H1 (cell line): ENCODE data around the gene RBM27. TPM values are rescaled to one million over a fixed set of nuclear protein-coding genes. Genes with fewer than 3 reads are reported as not detected.

Source experiments
- CTCF ChIA-PET: fragments of 300-600 bp; sonication (Branson Sonifier 250); formaldehyde crosslinking; loops from one replicate; lab custom pipeline; 2021; ENCODE audit not compliant: partially characterized antibody; lab: Charles Lee
- POLR2A ChIA-PET: fragments of 300-600 bp; sonication (Branson Sonifier 250); formaldehyde crosslinking; loops from one replicate; lab custom pipeline; 2021; ENCODE audit warnings: inconsistent platforms; ENCODE audit not compliant: partially characterized antibody; lab: Charles Lee
- DNase-seq, 2 experiments: peaks; one replicate each; pipeline versions ENCODE4 v3.0.0 to v3.0.0-alpha.2; 2010 to 2022; ENCODE audit warnings: low spot score in 2 of 2, low read depth in 1 of 2, mixed read lengths in 1 of 2
- FAIRE-seq: peaks from 2 replicates; lab custom pipeline; 2011; peaks lifted over from hg19 to GRCh38; lab: Jason Lieb, UNC
- H2AFZ ChIP-seq: 2 replicates; pipeline ENCODE4 v1.8.1; 2012; ENCODE audit warnings: low read length, inconsistent platforms
- H2AK5ac ChIP-seq: 2 replicates; pipeline ENCODE4 v1.6.1; 2013; ENCODE audit warnings: low read depth, low read length
- H2BK120ac ChIP-seq: replicated peaks from 2 replicates; pipeline ENCODE3; 2013; ENCODE audit warnings: low read depth, low read length, inconsistent platforms
- H2BK12ac ChIP-seq: 2 replicates; pipeline ENCODE4 v1.6.1; 2013; ENCODE audit warnings: low read depth, low read length
- H2BK15ac ChIP-seq: 2 replicates; pipeline ENCODE4 v1.6.1; 2013; ENCODE audit warnings: low read length
- H2BK20ac ChIP-seq: 2 replicates; pipeline ENCODE4 v1.6.1; 2013; ENCODE audit warnings: low read length
- H2BK5ac ChIP-seq: 2 replicates; pipeline ENCODE4 v1.6.1; 2013; ENCODE audit warnings: low read depth, low read length
- H3K14ac ChIP-seq: 2 replicates; pipeline ENCODE4 v1.6.1; 2013; ENCODE audit warnings: inconsistent platforms; ENCODE audit not compliant: insufficient read length
- H3K18ac ChIP-seq: 2 replicates; pipeline ENCODE4 v1.6.1; 2013; ENCODE audit warnings: low read length; ENCODE audit errors: extremely low read depth
- H3K23ac ChIP-seq: 2 replicates; pipeline ENCODE4 v1.6.1; 2013; ENCODE audit warnings: inconsistent platforms; ENCODE audit not compliant: insufficient read length
- H3K23me2 ChIP-seq: 2 replicates; pipeline ENCODE4 v1.6.1; 2013; ENCODE audit warnings: low read depth, low read length
- H3K27ac ChIP-seq: 2 replicates; pipeline ENCODE4 v1.6.1; 2011; ENCODE audit warnings: low read depth, low read length, inconsistent platforms
- H3K27me3 ChIP-seq, 4 experiments: replicated peaks in 1 of 4; 1 replicate in 1 of 4; 2 replicates in 3 of 4; pipeline versions ENCODE4 v1.6.1 to v1.8.1; 2011 to 2013; ENCODE audit warnings: low read length in 3 of 4, mild to moderate bottlenecking in 3 of 4, inconsistent platforms in 2 of 4, mixed read lengths in 2 of 4, moderate library complexity in 1 of 4; ENCODE audit not compliant: control insufficient read depth in 3 of 4, insufficient read depth in 3 of 4; ENCODE audit errors: extremely low read depth in 1 of 4
- H3K36me3 ChIP-seq, 4 experiments: 2 replicates each; pipeline versions ENCODE4 v1.6.1 to v1.8.1; 2011 to 2013; ENCODE audit warnings: mild to moderate bottlenecking in 4 of 4, low read length in 3 of 4, moderate library complexity in 2 of 4, control low read depth in 1 of 4, inconsistent platforms in 1 of 4; ENCODE audit not compliant: insufficient read depth in 4 of 4, control insufficient read depth in 2 of 4
- H3K4ac ChIP-seq: replicated peaks from 2 replicates; pipeline ENCODE3; 2013; ENCODE audit warnings: low read length, low read depth, mixed read lengths, inconsistent platforms; ENCODE audit not compliant: insufficient read length
- H3K4me1 ChIP-seq, 4 experiments: replicated peaks in 1 of 4; 1 replicate in 1 of 4; 2 replicates in 3 of 4; pipeline versions ENCODE4 v1.6.1 to v1.8.1; 2011 to 2013; ENCODE audit warnings: low read length in 3 of 4, inconsistent platforms in 2 of 4, mixed read lengths in 1 of 4; ENCODE audit not compliant: insufficient read depth in 4 of 4, control insufficient read depth in 3 of 4
- H3K4me2 ChIP-seq, 2 experiments: 2 replicates each; pipeline versions ENCODE4 v1.6.1 to v1.8.1; 2011 to 2013; ENCODE audit warnings: low read depth in 2 of 2, low read length in 2 of 2, control low read depth in 1 of 2, inconsistent platforms in 1 of 2, mild to moderate bottlenecking in 1 of 2; ENCODE audit not compliant: insufficient read depth in 1 of 2
- H3K4me3 ChIP-seq, 4 experiments: fragments of 200-600, 300-600 bp in 1 of 4; sonication (generic), shearing (Covaris generic), sonication (Bioruptor Twin) in 1 of 4; 2 replicates each; pipeline versions ENCODE4 v1.5.1 to v1.8.1; 2011 to 2016; ENCODE audit warnings: low read length in 4 of 4, low read depth in 3 of 4, control low read depth in 2 of 4, inconsistent platforms in 2 of 4, mild to moderate bottlenecking in 2 of 4, mixed read lengths in 1 of 4, moderate library complexity in 1 of 4; ENCODE audit not compliant: insufficient read depth in 2 of 4; ENCODE audit errors: extremely low read depth in 1 of 4
- H3K56ac ChIP-seq: replicated peaks from 2 replicates; pipeline ENCODE3; 2013; ENCODE audit warnings: low read depth, mild to moderate bottlenecking, mixed read lengths, low read length, inconsistent platforms; ENCODE audit not compliant: insufficient read length
- H3K79me1 ChIP-seq: 2 replicates; pipeline ENCODE4 v1.6.1; 2013; ENCODE audit warnings: low read depth, low read length, control low read depth
- H3K79me2 ChIP-seq, 2 experiments: 2 replicates each; pipeline versions ENCODE4 v1.6.1 to v1.8.1; 2012 to 2013; ENCODE audit warnings: low read length in 2 of 2, mild to moderate bottlenecking in 2 of 2, inconsistent platforms in 1 of 2; ENCODE audit not compliant: insufficient read depth in 2 of 2, control insufficient read depth in 1 of 2
- H3K9ac ChIP-seq, 4 experiments: replicated peaks in 1 of 4; 1 replicate in 1 of 4; 2 replicates in 3 of 4; pipeline versions ENCODE4 v1.6.1 to v1.8.1; 2011 to 2013; ENCODE audit warnings: low read depth in 3 of 4, low read length in 3 of 4, control low read depth in 2 of 4, mild to moderate bottlenecking in 2 of 4, moderate library complexity in 2 of 4, inconsistent platforms in 1 of 4; ENCODE audit errors: extremely low read depth in 1 of 4
- H3K9me3 ChIP-seq, 2 experiments: 2 replicates each; pipeline versions ENCODE4 v1.6.1 to v1.8.1; 2012 to 2013; ENCODE audit warnings: mild to moderate bottlenecking in 2 of 2, moderate library complexity in 2 of 2, control low read depth in 1 of 2, inconsistent platforms in 1 of 2, low read depth in 1 of 2, low read length in 1 of 2, mixed read lengths in 1 of 2; ENCODE audit not compliant: insufficient read depth in 2 of 2
- H4K20me1 ChIP-seq, 2 experiments: replicated peaks in 1 of 2; 2 replicates each; pipeline versions ENCODE3 to v1.8.1; 2011 to 2013; ENCODE audit warnings: inconsistent platforms in 2 of 2, low read length in 2 of 2, mild to moderate bottlenecking in 1 of 2; ENCODE audit not compliant: insufficient read depth in 2 of 2, control insufficient read depth in 1 of 2
- H4K5ac ChIP-seq: 2 replicates; pipeline ENCODE4 v1.6.1; 2013; ENCODE audit warnings: low read length, low read depth, mixed read lengths, inconsistent platforms; ENCODE audit not compliant: insufficient read length
- H4K8ac ChIP-seq: 2 replicates; pipeline ENCODE4 v1.8.0; 2013; ENCODE audit warnings: mild to moderate bottlenecking, moderate library complexity, low read length, inconsistent platforms; ENCODE audit not compliant: insufficient read depth; ENCODE audit errors: extremely low read depth
- H4K91ac ChIP-seq: replicated peaks from 2 replicates; pipeline ENCODE3; 2013; ENCODE audit warnings: low read length, mixed read lengths, inconsistent platforms; ENCODE audit not compliant: insufficient read length
- CHD1 ChIP-seq: IDR thresholded peaks from 2 replicates; pipeline ENCODE4 v1.6.1; 2012; ENCODE audit warnings: low read depth, low read length, improper control_type of control experiment
- HDAC2 ChIP-seq, 2 experiments: fragments of 300-600 bp in 1 of 2; sonication (generic) in 1 of 2; IDR thresholded peaks; 2 replicates each; pipeline ENCODE4 v1.6.1; 2011 to 2012; ENCODE audit warnings: low read depth in 2 of 2, low read length in 2 of 2, mild to moderate bottlenecking in 2 of 2, moderate library complexity in 2 of 2, borderline replicate concordance in 1 of 2, inconsistent platforms in 1 of 2
- WGBS, 2 experiments: shearing (Covaris generic) in 1 of 2; methylation state at CpG; one replicate each; pipeline versions ENCODE4 v1.1.6 to v1.1.7; 2013 to 2015; ENCODE audit warnings: low lambda C conversion rate in 2 of 2, mixed read lengths in 2 of 2, inconsistent platforms in 1 of 2, low coverage in 1 of 2, missing lambda C conversion rate in 1 of 2; ENCODE audit not compliant: insufficient replicate concordance in 2 of 2, insufficient coverage in 1 of 2, insufficient read length in 1 of 2; ENCODE audit errors: extremely low coverage in 1 of 2, missing lambda C conversion rate in 1 of 2; 5-methylcytosine and 5-hydroxymethylcytosine counted together
- polyA plus RNA-seq, 7 experiments: library from polyadenylated mRNA; depleted of rRNA in 3 of 7; stranded (reverse) in 5 of 7; unstranded in 2 of 7; fragments of >200 nt in 5 of 7; fragments of 200-250 nt in 2 of 7; gene quantifications; 1 replicate in 5 of 7; 2 replicates in 1 of 7; 4 replicates in 1 of 7; pipeline versions ENCODE4 v1.2.1 to v1.2.3, GENCODE V29; 2011 to 2013; ENCODE audit warnings: missing spikeins in 2 of 7, mixed read lengths in 2 of 7
- total RNA-seq: library from RNA; stranded (reverse); fragmentation: NEBNext Ultra II Directional; extraction: Animal tissue kit (Norgen Biotek cat#: 25700); gene quantifications from 2 replicates; pipeline ENCODE4 v1.2.1, GENCODE V29; 2021

RBM27 gene
- total and polyA plus RNA-seq, 2 of the 8 experiments (the other 6 are each of a cell fraction or from before 2014, with no cell fraction given) = 13.1 to 42.9 TPM

GRCh38 chr5:146205499-146206202 is 2.2 kb downstream of the RBM27 start:
- Histone ChIP-seq H3K23me2 (peaks cover 7% of the 10 kb centered on the region), H3K9me3 (no peaks in the 10 kb centered on the region), H3K14ac (no peak overlapping the region), H3K56ac (no peak overlapping the region), H3K4me2 (peak overlapping the region; percentile 46 to 66; a peak in 3 of 4 replicates), H4K91ac (no peak overlapping the region), H3K27ac (no peak overlapping the region), H3K79me2 (peaks cover 21 to 65% of the 10 kb centered on the region in 2 experiments), H4K20me1 (peaks cover 3 to 6% of the 10 kb centered on the region in 2 experiments), H2BK12ac (no peak overlapping the region), H2BK120ac (no peak overlapping the region), H2BK20ac (no peak overlapping the region), H3K4me1 (peaks cover 0 to 3% (median 0%) of the 10 kb centered on the region in 4 experiments; a peak in 2 of 7 replicates), H3K27me3 (no peaks in the 10 kb centered on the region), H2AK5ac (no peak overlapping the region), H2BK15ac (no peak overlapping the region), H3K4ac (no peak overlapping the region), H3K36me3 (no peaks in the 10 kb centered on the region), H2BK5ac (no peak overlapping the region), H3K23ac (no peak overlapping the region), H3K4me3 (peak overlapping the region in 2 of 4 experiments; percentile 15 to 90; a peak in 3 of 8 replicates), H4K5ac (no peak overlapping the region), H2AFZ (no peak overlapping the region), H3K79me1 (no peaks in the 10 kb centered on the region), H3K9ac (no peak overlapping the region), H4K8ac (no peak overlapping the region), H3K18ac (no peak overlapping the region)
- ChIA-PET CTCF (interaction anchor here (0.5 kb wide), 1 partner anchor 305 kb away, joined by 4 read pairs; no protein-coding TSS in a partner anchor), POLR2A (interaction anchor here (1.1 to 1.3 kb wide), 3 partner anchors 22 to 32 kb away, joined by 4 read pairs; no protein-coding TSS in a partner anchor)
- TF ChIP-seq CHD1 (no peak), HDAC2 (IDR thresholded peaks at IDR 0.05; ENCODE audit: borderline replicate concordance in 1 of 2, low read depth in 2 of 2, low read length in 2 of 2) (no peak)
- FAIRE-seq (no peak), DNase-seq (no peak)
- 90% methylated on average over 11 of the region's 11 CpGs; no CpG with 5 or more reads in 1 of the 2 experiments for WGBS, 2 experiments
